Stimulated activated CD4-positive, alpha-beta T cell treated with anti-CD3 and anti-CD28 coated beads, Interleukin-15, amount 100 ng/mL, for 48 hours (primary cell): ENCODE data around the gene ZNF777.
"Not testable (repeated sequence)": the region's sequence is repeated elsewhere in the genome, so short reads cannot be mapped to it uniquely, and the experiment has no call there.

Experiments used
- DNase-seq, 2 donors: peaks; one replicate each; pipeline ENCODE4 v3.0.0-alpha.2; 2020; ENCODE audit warnings: low read depth in 2 of 2

ZNF777 gene

DNA sequence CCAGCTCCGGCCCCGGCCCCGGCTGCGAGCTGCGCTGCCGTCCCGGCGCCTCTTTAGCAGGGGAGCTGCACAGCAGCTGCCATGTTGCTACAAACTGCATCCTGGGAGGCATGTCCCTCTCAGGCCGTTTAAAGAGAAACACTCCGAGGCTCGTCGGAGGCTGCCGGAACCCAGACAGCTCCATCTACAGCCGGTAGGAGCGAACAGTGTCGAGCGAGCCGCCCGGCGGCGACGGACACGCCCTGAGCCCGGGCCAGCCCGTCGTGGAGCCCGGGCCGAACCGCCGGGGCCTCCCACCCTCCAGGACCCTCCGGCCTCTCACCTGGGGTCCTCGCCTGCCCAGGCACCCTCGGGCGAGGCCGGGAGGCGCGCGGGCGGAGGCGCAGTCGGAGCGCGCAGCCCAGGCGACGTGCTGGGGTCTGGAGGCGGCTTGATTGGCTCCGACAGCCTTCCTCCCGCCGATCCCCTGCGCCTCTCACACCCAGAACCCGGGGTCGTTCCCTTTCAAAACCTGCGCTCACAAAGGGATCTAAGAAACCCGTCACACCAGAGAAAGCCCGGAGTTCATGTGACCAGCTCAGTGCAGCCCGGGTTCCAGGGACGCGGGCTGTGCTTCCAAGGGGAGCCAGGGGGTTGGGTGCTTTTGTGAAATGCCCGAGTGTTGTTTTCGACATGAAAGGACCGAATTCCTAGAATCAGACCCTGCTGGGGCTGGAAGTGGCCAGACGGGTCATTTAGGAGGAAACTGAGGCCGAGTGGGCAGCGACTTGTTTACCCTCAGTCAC lies at the start of gene ZNF777:
Gene ZNF777, minus strand, starts transcription at position 570 of the 785 bp plus-strand sequence. CDS start 5,040 bp downstream, outside the sequence.
- peak; percentile 71 to 76 for DNase-seq

DNA sequence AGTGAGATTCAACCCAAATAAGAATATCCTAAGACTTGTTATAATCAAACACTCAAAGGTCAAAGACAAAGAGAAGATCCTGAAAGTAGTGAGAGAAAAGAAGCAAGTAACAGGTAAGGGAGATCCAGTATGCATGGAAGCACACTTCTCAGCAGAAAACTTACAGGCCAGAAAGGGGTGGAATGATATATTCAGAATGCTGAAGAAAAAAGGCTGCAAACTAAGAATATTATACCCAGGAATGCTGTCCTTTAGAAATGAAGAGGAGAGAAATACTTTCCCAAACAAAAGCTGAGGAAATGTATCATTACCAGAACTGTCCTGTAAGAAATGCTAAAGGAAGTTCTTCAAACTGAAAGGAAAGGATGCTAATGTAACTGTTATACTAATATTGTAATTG lies 49.4 kb upstream of the ZNF777 start:
- no peak for DNase-seq

DNA sequence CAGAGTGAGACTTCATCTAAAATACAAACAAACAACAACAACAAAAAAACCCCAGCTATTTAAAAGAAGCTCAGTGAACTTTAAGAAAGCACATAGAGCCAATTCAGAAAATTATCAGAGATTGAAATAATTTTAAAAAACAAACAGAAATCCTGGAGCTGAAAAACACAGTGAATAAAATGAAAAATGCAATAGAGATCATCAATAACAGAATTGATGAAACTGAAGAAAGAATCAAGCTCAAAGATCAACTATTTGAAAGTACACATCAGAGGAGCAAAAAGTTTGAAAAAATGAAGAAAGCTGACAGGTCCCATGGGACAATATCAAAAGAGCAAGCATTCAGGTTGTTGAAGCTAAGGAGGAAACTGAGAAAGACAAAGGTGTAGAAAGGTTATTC lies 48.9 kb upstream of the ZNF777 start:
- DNase-seq: no peak

DNA sequence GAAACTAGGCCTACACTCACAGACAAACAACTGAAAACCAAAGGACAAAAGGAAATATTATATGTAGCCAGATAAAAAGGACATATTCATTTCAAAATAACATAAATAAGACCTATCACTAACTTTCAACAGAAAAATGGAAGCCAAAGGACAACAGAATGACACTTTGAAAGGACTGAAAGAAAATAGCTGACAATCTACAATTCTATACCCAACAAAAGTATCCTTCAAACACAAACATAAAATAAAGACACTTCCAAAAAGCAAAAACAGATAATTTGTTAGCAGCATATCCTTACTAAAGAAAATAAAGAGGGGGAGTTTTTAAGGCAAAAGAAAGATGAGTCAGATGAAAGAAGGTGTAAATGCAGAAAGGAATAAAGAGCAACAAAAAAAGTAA lies 44.7 kb upstream of the ZNF777 start:
- no peak for DNase-seq

DNA sequence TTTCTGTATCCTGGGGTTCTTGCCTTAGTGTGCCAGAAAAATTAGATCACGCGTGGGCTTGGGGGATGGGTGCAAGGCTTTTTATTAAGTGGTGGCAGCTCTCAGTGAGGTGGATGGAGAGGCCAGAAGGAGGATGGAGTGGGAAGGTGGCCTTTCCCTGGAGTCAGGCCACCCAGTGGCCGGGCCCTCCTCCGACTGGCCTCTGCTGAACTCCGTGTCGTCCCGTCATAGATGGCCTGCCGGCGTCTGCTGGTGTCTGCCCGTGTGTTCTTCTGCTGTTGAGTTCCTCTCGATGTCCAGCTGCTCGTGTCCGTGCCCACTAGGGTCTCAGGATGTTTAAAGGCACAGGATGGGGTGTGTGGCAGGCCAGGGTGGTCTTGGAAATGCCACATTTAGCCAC lies 40.8 kb upstream of the ZNF777 start:
- DNase-seq: no peak

DNA sequence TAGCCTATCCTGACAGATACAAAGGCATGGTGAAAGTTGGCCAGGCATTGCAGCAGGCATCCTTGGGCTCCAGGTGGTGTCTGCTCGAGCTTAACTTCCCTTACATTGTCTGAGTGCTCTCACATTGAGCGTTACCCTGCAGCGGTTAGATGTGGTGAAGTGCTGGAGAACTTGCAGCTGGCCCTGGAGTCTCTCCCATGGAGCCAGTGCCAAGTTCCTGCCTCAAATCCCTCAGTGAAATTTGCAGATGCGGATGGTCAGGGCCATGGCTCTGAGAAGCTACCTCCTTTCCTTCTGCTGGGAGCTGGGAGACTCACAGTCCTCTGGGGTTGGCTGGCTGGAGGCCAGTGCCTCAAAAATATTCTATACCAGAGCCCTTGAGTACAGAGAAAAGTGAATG lies 40.0 kb upstream of the ZNF777 start:
- DNase-seq: no peak

DNA sequence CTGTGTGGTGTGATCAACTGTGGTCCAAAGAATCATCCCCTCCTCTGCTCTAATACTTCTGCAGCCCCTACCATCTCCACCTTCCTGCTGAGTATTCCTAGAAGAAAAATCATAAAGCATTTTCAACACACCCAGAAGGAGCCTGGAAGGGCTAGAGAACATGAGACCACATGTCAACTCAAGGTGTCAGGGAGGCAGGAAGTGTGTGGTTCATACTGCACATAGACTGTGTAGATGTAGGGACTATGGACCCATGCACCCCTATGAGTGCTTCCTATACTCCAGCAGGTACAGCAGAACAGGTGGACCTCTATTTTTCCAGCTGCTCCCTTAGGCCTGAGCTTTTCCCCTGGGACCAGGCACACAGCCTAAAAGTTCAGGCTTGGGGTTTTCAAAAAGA lies 39.3 kb upstream of the ZNF777 start:
- no peak for DNase-seq

DNA sequence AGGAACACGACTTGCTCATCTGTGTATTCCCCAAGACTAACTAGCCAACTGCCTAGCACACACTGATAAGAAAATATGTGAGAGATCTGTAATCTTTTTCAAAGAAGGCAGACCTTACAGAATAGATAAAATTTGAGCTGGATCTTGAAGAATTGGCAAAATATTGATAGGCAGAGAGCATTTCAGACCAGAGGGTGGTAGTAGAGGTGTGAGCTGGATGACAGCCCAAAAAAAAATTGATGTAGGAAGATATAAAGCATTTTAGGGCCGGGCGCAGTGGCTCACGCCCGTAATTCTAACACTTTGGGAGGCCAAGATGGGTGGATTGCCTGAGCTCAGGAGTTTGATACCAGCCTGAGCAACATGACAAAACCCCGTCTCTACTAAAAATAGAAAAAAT lies 37.9 kb upstream of the ZNF777 start:
- no peak for DNase-seq

DNA sequence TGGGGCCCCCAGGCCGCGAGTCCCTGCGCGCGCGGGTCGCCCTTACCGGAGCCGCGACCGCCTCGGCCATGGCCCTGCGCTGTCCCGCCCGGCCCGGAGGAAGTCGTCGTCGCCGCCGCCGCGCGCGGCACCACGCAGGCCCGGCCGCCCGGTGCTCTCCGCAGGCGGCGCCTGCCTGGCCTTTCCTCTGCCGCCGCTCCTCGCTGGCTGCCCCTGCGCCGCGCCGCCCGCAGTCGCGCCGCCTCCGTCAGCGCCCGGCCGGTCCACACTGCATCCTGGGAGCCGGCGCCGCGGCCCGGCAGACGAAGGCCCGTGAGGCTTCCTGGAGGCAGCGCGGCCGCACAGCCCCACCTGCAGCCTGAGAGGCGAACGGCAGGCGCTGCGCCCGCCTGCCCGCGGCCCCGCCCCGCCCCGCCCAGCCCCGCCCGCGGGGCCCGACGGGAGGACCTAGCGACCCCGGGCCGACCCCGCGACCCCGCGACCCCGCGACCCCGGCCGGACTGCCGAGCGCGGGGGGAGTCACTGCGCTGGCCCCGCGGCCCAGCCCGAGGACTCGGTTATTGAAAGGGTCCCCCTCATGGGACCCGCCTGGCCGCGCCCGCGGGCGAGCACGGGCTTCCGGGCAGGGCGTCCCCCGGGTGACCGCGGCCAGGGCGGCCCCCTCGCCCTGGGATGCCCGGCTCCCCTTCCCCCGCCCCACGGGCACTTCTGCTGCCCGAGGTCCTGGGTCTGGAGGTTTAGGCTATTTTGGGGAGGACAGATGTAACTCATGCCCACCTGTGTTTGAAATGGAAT lies 36.8 kb upstream of the ZNF777 start, which contains the start of gene ZNF746:
Gene ZNF746, minus strand, starts transcription at position 343 of the 795 bp plus-strand sequence. Its CDS starts 273 bp downstream, at position 70.
- DNase-seq: peak; percentile 68 to 74

DNA sequence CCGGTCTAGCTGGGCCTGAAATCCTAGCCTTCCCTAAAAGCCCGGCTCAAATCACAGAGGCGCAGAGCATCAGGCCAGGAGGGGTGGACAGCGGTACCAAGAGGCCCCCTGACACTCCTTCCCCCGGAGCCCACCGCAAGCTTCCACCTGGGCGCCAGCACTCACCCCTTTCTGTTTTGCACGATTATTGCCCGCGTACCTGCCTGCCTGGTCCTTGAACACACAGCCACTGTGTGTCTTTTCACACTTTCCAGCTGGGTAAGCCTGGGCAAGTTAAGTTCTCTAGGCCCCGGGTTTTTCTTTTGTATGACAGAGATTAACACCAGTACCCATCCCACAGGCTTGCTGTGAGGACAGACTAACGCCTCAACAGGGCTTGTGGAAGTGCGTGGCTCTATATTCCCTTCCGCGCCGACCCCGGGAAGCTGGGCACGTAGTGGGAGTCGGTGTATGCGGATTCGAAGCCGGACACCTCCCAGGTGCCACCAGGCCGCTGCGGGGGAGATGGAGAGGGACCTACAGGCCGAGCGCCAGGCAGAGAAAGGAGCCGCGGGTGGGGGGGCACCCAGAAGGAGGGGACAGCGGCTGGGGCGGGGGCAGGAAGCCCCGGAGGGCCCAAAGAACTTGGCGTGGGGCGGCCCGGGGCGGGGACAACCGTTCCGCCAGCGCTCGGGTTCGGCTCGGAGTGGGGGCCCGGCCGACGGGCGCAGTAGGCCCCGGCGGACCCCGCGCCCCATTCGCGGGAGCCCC lies 36.0 kb upstream of the ZNF777 start:
- peak in 1 of 2 donors; percentile 21 for DNase-seq

DNA sequence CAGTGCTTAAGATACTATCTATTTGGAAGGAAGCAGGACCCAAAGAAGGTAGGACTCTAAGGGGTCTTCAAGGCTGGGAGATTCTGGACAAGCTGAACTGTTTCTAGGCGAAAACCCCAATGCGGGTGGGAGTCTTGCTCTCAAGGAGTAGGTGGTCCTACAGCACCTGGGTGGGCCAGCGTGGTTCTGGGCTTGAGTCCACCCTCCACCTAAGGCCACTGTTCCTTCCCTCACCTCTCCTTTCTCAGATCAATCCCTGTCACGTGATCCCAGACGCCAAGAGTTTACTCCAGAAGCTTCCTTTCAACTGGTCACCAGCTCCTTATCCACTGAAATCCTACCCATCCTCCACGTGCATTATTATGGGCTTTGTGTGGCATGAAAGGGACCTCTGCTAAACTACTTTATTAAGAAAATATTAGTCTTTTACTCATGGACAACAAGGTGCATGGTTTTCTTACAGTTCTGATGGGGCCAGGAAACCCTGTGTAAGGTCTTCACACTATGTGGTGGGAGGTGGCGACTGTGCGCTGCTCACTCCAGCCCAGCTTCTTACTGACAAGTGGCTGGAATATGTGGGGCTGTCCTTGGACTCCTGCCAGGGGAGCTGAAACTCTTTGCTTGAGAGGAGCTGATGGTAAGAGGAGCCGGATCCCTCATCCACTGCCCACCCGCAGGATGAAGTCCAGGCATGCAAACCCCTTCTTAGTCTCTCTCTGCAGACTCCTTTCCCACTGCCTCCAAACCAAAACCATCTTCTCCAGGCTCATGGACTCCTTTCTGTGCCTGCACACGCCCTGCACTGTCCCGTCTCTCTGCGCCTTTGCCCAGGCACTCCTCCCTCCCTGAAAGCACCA lies 35.2 kb upstream of the ZNF777 start:
- no peak for DNase-seq

DNA sequence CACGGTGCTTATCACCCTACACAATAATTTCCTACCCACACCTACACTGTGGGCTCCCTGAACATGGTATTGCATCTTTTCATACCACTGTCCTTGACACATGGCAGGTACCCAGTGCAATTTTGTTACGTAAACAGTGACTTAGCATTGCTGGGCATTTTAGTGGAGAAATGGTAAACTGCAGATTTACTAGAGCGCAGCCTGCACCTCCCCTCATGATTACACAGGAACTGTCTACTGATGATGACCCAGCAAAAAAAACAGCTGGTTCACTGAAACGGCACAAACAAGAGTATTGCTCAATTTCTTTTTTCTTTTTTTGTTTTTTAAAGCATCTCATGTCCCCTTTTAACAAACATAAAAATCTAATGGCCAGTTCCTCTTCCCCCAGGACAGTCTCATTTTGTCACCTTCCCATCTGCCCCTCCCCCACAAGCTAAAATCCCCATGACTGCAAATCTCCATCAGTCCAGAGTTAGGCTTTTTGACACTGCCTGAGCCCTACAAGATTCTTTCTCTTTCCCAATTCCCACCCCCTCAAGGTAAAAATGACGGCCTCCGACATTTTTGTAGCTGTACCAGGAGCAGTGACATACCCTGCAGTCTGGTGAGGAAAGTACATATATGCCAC lies 34.0 kb upstream of the ZNF777 start:
- no peak for DNase-seq

DNA sequence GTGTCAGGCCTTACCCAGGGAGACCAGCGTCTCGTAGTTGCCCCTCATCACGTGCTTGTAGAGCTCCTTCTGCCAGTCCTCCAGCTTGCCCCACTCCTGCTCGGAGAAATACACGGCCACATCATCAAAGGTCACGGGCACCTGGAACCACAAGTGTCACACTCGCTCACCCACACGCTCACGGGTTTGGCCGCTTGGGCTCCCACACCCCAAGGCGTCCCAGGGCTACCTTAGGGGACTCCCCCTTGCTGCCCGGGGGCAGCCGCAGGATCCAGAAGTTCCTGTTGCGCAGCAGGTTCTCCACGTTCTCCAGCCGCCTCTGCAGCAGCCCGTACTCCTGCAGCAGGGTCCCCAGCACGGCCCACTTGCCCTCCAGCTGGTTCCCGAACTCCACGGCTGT lies 33.1 kb upstream of the ZNF777 start:
- DNase-seq: not testable (repeated sequence)

DNA sequence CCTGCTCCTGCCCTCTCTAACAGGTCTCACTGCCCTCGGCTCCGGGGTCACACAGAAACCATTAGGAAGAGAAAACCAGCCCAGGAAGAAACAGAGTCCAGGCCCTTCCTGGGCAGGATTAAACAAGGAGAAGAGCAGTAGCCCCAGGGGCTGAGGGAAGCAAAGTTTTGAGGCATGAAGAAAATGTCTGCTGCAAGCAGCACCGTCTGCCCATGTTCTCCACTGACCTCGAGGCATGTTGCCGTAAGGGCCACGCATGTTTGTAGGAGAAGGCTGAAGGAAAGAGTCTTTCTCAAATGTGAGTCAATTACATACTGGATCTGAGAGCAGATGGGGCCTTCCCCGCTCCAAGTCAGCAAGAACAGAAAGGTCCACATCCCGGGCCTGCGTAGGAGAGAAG lies 32.5 kb upstream of the ZNF777 start:
- DNase-seq: no peak

DNA sequence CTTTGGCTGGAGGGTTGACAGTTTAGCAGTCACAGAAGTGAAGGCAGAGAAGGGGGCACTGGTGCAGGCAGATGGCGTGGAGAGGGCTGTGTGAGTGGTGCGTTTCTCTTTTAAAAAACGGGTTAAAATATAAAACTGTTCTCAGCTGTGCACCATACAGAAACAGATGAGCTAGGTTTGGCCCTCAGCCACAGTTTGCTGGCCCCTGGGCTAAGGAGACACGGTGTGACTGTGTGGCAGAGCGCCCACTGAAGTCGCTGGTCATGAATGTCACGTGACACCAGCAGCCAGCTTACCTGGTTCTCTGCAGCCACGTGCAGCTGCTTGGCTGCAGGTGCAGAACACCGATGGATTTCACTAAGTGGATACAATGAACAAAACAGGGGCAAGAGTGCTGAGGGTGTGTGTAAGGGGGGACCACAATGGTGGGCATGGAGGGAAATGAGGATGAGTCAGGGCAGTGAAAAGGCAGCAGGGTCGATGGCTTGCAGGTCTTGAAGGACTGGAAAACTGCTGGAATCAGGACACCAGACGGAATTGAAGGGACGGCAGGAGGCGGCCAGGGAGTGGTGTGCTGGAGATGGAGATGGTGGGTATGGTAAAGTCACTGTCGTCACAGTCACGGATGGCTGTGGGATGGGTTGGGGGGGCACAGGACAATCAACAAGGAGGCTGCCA lies 29.4 kb upstream of the ZNF777 start:
- no peak for DNase-seq

DNA sequence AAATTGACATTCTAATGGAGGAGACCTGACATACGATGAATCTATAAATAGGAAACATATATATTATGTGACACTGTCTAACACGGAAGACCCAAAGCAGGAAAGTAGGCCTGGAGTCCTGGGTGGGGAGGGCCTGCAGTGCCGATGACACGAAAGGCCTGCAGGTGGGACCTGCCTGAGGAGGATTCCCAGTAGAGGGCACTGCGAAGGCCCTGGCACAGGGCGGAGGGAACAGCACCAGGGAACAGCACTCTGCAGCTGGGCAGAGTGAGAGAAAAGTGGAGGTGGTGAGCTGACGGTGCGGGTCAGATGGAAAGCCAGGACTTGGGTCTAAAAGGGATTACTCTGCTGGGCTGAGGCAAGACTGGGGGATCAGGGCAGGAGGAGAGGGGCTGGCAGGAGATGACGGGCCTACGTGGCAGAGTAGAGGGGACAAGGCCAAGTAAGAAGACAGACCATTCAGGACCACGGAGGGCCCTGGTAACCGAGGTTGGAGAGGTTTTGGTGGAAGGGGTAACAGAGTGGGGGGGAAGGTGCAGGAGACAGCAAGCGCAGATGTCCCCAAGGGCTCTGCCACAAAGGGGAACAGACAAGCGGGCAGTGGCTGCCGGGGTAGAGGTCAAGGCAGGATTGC lies 28.6 kb upstream of the ZNF777 start:
- DNase-seq: no peak

DNA sequence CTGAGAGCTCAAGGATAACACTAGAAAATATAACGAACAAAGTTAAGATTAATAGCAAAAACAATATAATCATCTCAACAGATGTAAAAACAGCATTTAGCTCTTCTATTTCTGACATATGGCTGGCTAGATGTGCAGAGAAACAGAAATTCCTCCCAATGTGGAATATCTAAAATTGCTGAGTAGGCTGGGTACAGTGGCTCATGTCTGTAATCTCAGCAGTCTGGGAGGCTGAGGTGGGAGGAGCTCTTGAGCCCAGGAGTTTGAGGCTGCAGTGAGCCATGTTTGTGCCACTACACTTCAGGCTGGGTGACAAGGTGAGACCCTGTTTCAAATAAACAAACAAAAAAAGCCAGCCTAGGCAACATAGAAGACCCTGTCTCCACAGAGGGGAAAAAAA lies 18.7 kb upstream of the ZNF777 start:
- DNase-seq: no peak

DNA sequence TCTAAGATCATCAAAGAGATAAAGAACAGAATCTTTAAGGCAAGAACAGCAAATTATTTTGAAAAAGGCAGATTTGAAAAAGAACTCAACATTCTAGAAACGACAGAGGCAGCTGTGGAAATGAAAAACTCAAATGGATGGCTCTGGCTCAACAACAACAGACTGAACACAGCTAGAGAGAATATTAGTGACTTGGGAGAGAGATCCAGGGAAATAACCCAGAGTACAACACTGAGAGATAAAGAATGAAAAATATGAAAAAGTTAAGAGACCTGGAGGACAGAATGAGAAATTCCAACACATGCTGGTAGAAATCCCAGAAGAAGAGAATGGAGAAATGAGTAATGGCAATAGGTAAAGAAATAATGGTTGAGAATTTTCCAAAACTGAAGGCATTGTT lies 17.9 kb upstream of the ZNF777 start:
- no peak for DNase-seq

DNA sequence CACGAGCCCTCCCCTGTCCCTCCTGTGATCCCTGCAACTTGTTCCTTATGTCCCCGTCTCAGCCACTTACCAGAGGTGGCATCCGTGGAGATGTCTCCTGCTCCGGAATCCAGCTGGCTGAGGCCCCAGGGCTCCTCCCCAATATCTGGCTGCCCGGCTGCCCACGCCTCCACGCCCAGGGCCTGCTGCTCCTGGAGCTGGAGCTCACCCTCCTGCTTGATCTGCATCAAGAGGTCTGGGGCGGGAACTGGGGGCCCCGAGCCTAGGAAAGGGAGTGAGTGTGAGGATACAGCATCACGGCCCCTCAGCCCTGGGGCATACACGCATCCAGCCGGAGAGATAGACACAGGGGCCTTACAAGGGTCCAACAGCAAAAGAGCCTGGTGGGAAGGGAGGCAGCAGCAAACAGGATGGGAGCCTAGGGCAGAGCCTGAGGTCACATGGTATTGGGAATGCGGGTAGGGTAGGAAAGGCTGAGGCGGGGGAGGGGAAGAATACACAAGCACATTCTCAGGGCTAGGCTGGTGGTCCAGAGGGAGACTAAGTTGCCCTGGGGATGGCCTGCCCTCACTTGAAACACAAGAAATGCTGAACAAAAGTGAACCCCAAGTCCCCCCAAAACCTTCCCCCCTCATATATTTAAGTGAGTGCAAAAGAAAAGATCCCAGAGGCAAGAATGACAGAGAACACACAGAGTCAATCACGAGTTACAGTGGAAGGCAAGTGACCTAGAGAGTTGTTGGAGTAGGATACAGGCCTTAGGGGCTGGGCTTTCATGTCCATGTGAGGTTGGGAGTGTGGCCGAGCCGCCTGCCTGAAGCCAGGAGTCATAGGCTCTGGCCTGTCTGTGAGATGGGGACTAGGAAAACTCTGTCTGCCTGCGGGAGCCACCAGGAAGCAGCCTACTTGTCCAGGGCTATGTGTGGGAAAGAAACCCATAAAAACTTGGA lies 16.9 kb upstream of the ZNF777 start:
- no peak for DNase-seq
